Caco-2 (cell line): Measurements from ENCODE around the gene C3orf18. TPM values are rescaled to one million over a fixed set of nuclear protein-coding genes. Genes with fewer than 3 reads are reported as not detected.

Experiments
- BruUV-seq: library from RNA; stranded (reverse); fragments of 400-500 nt; replicated peaks from 2 replicates; lab custom pipeline; 2021; lab: Mats Ljungman, UMichigan
- CTCF ChIA-PET: fragments of 300-600 bp; sonication (Branson Sonifier 250); formaldehyde crosslinking; loops from one replicate; lab custom pipeline; 2022; ENCODE audit warnings: antibody characterized with exemption; lab: Charles Lee
- POLR2A ChIA-PET: fragments of 300-600 bp; sonication (Branson Sonifier 250); formaldehyde crosslinking; loops from one replicate; lab custom pipeline; 2022; ENCODE audit warnings: antibody characterized with exemption; lab: Charles Lee
- DNase-seq, 2 experiments: peaks; one replicate each; pipeline versions ENCODE4 v3.0.0 to v3.0.0-alpha.2; 2020 to 2022
- H3K27me3 ChIP-seq: replicated peaks from 2 replicates; pipeline ENCODE4 v1.6.0; 2011; ENCODE audit warnings: low read length; ENCODE audit not compliant: control insufficient read depth, insufficient read depth
- H3K36me3 ChIP-seq: 2 replicates; pipeline ENCODE4 v1.5.1; 2011; ENCODE audit warnings: low read length; ENCODE audit not compliant: control insufficient read depth, insufficient read depth
- H3K4me1 ChIP-seq: fragments of 250-450 bp; sonication (Bioruptor Pico); 2 replicates; pipeline ENCODE4 v1.5.1; 2020; ENCODE audit warnings: mild to moderate bottlenecking
- H3K4me3 ChIP-seq: 2 replicates; pipeline ENCODE4 v1.5.1; 2011; ENCODE audit warnings: low read depth, mild to moderate bottlenecking, control low read depth, low read length
- H3K9me3 ChIP-seq: fragments of 250-450 bp; sonication (Bioruptor Pico); 2 replicates; pipeline ENCODE4 v1.5.1; 2020; ENCODE audit warnings: mild to moderate bottlenecking, moderate library complexity
- H3K27ac Mint-ChIP-seq: one replicate; pipeline ENCODE4 v1.8.0; 2022; ENCODE audit warnings: mixed read lengths; ENCODE audit not compliant: unreplicated experiment
- H3K27me3 Mint-ChIP-seq: one replicate; pipeline ENCODE4 v1.8.0; 2022; ENCODE audit warnings: mixed read lengths; ENCODE audit not compliant: insufficient read depth, unreplicated experiment
- H3K36me3 Mint-ChIP-seq: one replicate; pipeline ENCODE4 v1.8.0; 2022; ENCODE audit warnings: mild to moderate bottlenecking, mixed read lengths; ENCODE audit not compliant: insufficient read depth, unreplicated experiment
- H3K4me1 Mint-ChIP-seq: one replicate; pipeline ENCODE4 v1.8.0; 2022; ENCODE audit warnings: low read depth, mixed read lengths; ENCODE audit not compliant: unreplicated experiment
- H3K4me3 Mint-ChIP-seq: one replicate; pipeline ENCODE4 v1.8.0; 2022; ENCODE audit warnings: mild to moderate bottlenecking, moderate library complexity, mixed read lengths; ENCODE audit not compliant: unreplicated experiment
- H3K9me3 Mint-ChIP-seq: one replicate; pipeline ENCODE4 v1.8.0; 2022; ENCODE audit warnings: mixed read lengths; ENCODE audit not compliant: unreplicated experiment
- intact Hi-C: fragments of 100-400 bp; cut with micrococcal nuclease; formaldehyde crosslinking; loops from one replicate; pipeline ENCODE4 v1.10.0; 2022; ENCODE audit not compliant: unreplicated experiment
- total RNA-seq: library from RNA; stranded (reverse); gene quantifications from 2 replicates; pipeline ENCODE4 v1.2.3, GENCODE V29; 2022
- TF ChIP-seq, protein P1 (sequence below), 2 experiments: fragments of 200-600 bp in 1 of 2; IDR thresholded peaks; 1 replicate in 1 of 2; 2 replicates in 1 of 2; pipeline versions ENCODE4 v1.5.1 to v1.8.0; 2011 to 2022; ENCODE audit warnings: antibody characterized with exemption in 1 of 2, control low read depth in 1 of 2, inconsistent platforms in 1 of 2, low read depth in 1 of 2, low read length in 1 of 2, mild to moderate bottlenecking in 1 of 2, moderate library complexity in 1 of 2; ENCODE audit not compliant: insufficient read depth in 1 of 2, severe bottlenecking in 1 of 2, unreplicated experiment in 1 of 2

Gene C3orf18
- total RNA-seq, 1 experiment from 2014 or later, result 2.1 TPM

DNA sequence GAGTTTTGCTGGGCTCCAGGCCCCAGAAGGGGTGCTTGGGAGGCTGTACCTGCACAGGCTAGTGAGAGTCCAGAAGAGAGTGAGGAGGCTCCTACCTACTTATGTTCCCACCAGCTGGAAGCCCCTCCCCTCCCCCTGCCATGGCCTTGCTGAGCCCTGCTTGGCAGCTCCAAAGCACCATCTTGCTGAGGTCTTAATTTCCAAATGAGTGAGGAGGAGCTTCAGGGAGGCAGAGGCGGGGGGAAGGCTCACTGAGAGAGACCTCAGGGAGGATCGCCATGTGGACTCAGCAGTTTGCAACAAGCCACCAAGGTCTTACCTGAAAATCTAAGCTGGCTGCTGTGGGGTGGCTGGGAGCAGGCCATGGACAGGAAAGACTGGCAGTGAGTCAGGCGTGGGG lies 55.4 kb downstream of the C3orf18 start:
- Mint-ChIP-seq H3K4me1 (no peaks in the 10 kb centered on the region), H3K36me3 (no peaks in the 10 kb centered on the region), H3K27ac (no peak overlapping the region), H3K9me3 (no peaks in the 10 kb centered on the region), H3K27me3 (peaks cover 17% of the 10 kb centered on the region), H3K4me3 (no peak overlapping the region)
- Histone ChIP-seq H3K36me3 (no peaks in the 10 kb centered on the region), H3K27me3 (peaks cover 2% of the 10 kb centered on the region), H3K4me3 (no peak overlapping the region), H3K9me3 (no peaks in the 10 kb centered on the region), H3K4me1 (0 out of 2 replicates have a peak, but pooled peaks cover 8% of the 10 kb centered on the region)
- ChIA-PET POLR2A (no interaction called here), CTCF (no interaction called here)
- BruUV-seq, result no TSS peak
- DNase-seq, result no peak
- TF ChIP-seq, protein P1, sequence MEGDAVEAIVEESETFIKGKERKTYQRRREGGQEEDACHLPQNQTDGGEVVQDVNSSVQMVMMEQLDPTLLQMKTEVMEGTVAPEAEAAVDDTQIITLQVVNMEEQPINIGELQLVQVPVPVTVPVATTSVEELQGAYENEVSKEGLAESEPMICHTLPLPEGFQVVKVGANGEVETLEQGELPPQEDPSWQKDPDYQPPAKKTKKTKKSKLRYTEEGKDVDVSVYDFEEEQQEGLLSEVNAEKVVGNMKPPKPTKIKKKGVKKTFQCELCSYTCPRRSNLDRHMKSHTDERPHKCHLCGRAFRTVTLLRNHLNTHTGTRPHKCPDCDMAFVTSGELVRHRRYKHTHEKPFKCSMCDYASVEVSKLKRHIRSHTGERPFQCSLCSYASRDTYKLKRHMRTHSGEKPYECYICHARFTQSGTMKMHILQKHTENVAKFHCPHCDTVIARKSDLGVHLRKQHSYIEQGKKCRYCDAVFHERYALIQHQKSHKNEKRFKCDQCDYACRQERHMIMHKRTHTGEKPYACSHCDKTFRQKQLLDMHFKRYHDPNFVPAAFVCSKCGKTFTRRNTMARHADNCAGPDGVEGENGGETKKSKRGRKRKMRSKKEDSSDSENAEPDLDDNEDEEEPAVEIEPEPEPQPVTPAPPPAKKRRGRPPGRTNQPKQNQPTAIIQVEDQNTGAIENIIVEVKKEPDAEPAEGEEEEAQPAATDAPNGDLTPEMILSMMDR (IDR thresholded peaks at IDR 0.05; ENCODE audit: insufficient read depth in 1 of 2, low read depth in 1 of 2, low read length in 1 of 2, severe bottlenecking in 1 of 2, unreplicated experiment in 1 of 2), result no peak
- intact Hi-C loops, result no loop called here

DNA sequence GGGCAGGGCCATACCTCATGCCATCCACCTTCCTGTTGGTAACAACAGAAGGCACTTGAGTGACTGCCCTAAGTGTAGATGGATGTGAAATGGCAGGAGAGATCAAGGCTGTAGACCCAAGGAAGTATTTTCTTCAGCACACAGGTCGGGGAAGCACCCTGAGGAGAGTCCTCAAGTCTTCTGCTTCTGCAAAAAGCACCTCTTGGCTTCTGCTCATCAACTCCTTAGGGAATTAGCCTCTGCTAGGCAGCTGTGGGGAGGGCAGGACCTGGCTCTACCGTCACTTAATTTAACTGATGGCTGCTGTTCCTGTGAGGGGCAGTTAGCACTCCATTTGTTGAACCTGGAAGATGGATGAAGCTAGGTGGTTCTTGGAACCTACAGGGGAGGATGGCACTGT lies 57.2 kb downstream of the C3orf18 start:
- Mint-ChIP-seq H3K27ac (no peak overlapping the region), H3K9me3 (no peaks in the 10 kb centered on the region), H3K4me3 (no peak overlapping the region), H3K27me3 (peaks cover 17% of the 10 kb centered on the region), H3K36me3 (no peaks in the 10 kb centered on the region), H3K4me1 (no peaks in the 10 kb centered on the region)
- no peak for DNase-seq
- no peaks in the 10 kb centered on the region for H3K4me1 ChIP-seq
- no peaks in the 10 kb centered on the region for H3K9me3 ChIP-seq
- ChIA-PET CTCF (interaction anchor here (1.4 kb wide), 1 partner anchor 32 kb away, joined by 3 read pairs; no protein-coding TSS in a partner anchor), POLR2A (no interaction called here)
- H3K4me3 ChIP-seq, result no peak overlapping the region
- H3K36me3 ChIP-seq, result no peaks in the 10 kb centered on the region
- intact Hi-C loops, result no loop called here
- H3K27me3 ChIP-seq, result peaks cover 2% of the 10 kb centered on the region
- BruUV-seq, result no TSS peak
- TF ChIP-seq, protein P1 (IDR thresholded peaks at IDR 0.05; ENCODE audit: insufficient read depth in 1 of 2, low read depth in 1 of 2, low read length in 1 of 2, severe bottlenecking in 1 of 2, unreplicated experiment in 1 of 2), result no peak

DNA sequence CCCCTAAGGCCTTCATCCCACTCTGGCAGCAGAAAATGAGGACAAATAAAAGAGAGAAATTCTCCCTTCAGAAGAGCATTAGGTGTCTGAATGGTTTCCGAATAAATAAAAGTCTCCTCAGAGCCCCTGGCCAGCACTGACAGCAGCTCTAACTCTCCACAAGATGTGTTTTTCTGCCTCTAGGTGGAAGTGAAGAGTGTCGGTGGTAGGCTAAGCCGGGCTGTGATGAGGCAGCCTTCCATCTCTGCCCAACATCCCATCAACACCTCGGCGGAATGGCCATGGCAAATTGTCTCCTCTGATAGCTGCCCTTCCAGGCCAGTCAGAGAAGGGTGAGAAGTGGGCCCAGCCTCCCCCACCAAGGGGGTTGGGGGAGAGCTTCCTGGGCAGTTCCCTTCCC lies 57.8 kb downstream of the C3orf18 start:
- no peaks in the 10 kb centered on the region for H3K4me1 ChIP-seq
- Mint-ChIP-seq H3K4me3 (no peak overlapping the region), H3K4me1 (no peaks in the 10 kb centered on the region), H3K27ac (no peak overlapping the region), H3K27me3 (peaks cover 17% of the 10 kb centered on the region), H3K9me3 (no peaks in the 10 kb centered on the region), H3K36me3 (no peaks in the 10 kb centered on the region)
- no peaks in the 10 kb centered on the region for H3K9me3 ChIP-seq
- H3K27me3 ChIP-seq, result peaks cover 2% of the 10 kb centered on the region
- ChIA-PET POLR2A (no interaction called here), CTCF (interaction anchor here (1.4 kb wide), 1 partner anchor 33 kb away, joined by 3 read pairs; no protein-coding TSS in a partner anchor)
- no peaks in the 10 kb centered on the region for H3K36me3 ChIP-seq
- no peak overlapping the region for H3K4me3 ChIP-seq
- intact Hi-C loops, result no loop called here
- TF ChIP-seq, protein P1 (IDR thresholded peaks at IDR 0.05; ENCODE audit: insufficient read depth in 1 of 2, low read depth in 1 of 2, low read length in 1 of 2, severe bottlenecking in 1 of 2, unreplicated experiment in 1 of 2), result no peak
- BruUV-seq, result no TSS peak
- no peak for DNase-seq
